Lung (tissue), 12 donors: ENCODE measurements around the gene TWIST2. TPM values are rescaled to one million over a fixed set of nuclear protein-coding genes. Genes with fewer than 3 reads are reported as not detected.

Experiments
- ATAC-seq: fragments of 200-7000 bp; cut with Tn5 transposase; one replicate; pipeline ENCODE4 v1.9.1; 2020; ENCODE audit warnings: moderate number of reproducible peaks; ENCODE audit not compliant: insufficient read depth, low FRiP score
- DNase-seq, 3 donors: peaks; one replicate each; pipeline ENCODE4 v3.0.0-alpha.2; 2013 to 2017
- H3K27ac ChIP-seq, 2 donors: one replicate each; pipeline ENCODE4 v1.5.1; 2013; ENCODE audit warnings: mild to moderate bottlenecking in 2 of 2, moderate library complexity in 2 of 2, control low read depth in 1 of 2, inconsistent platforms in 1 of 2, low read depth in 1 of 2, low read length in 1 of 2
- H3K27me3 ChIP-seq, 3 donors: one replicate each; pipeline ENCODE4 v1.5.1; 2013; ENCODE audit warnings: low read length in 2 of 3; ENCODE audit not compliant: control insufficient read depth in 3 of 3, insufficient read depth in 3 of 3
- H3K36me3 ChIP-seq, 4 donors: one replicate each; pipeline ENCODE4 v1.5.1; 2013; ENCODE audit warnings: low read length in 4 of 4, mild to moderate bottlenecking in 1 of 4, moderate library complexity in 1 of 4; ENCODE audit not compliant: control insufficient read depth in 4 of 4, insufficient read depth in 4 of 4
- H3K4me1 ChIP-seq, 5 donors: one replicate each; pipeline ENCODE4 v1.5.1; 2013; ENCODE audit warnings: low read length in 5 of 5, mild to moderate bottlenecking in 2 of 5, moderate library complexity in 1 of 5; ENCODE audit not compliant: control insufficient read depth in 5 of 5, insufficient read depth in 5 of 5
- H3K4me3 ChIP-seq: one replicate; pipeline ENCODE4 v1.5.1; 2013; ENCODE audit warnings: mild to moderate bottlenecking, control low read depth, moderate library complexity
- H3K9ac ChIP-seq, 2 donors: one replicate each; pipeline ENCODE4 v1.5.1; 2013; ENCODE audit warnings: low read length in 2 of 2, control low read depth in 1 of 2; ENCODE audit not compliant: insufficient read depth in 1 of 2
- H3K9me3 ChIP-seq, 4 donors: one replicate each; pipeline ENCODE4 v1.5.1; 2013; ENCODE audit warnings: low read length in 3 of 4, mild to moderate bottlenecking in 1 of 4, moderate library complexity in 1 of 4; ENCODE audit not compliant: control insufficient read depth in 4 of 4, insufficient read depth in 3 of 4
- WGBS, 2 donors: extraction: QIAGEN DNeasy Blood & Tissue Kit; methylation state at CpG; one replicate each; pipeline ENCODE4 v1.1.7; 2013; 5-methylcytosine and 5-hydroxymethylcytosine counted together
- polyA plus RNA-seq, 2 donors: library from polyadenylated mRNA; stranded (reverse); fragments of 200-250 nt; gene quantifications; one replicate each; pipeline ENCODE4 v1.2.1, GENCODE V29; 2013
- total RNA-seq, 2 donors: library from RNA; depleted of rRNA in 1 of 2; stranded (reverse); fragments of >200 nt in 1 of 2; gene quantifications; one replicate each; pipeline ENCODE4 v1.2.1, GENCODE V29; 2014 to 2021
- TF ChIP-seq, protein P1 (sequence below): IDR thresholded peaks from 2 replicates; pipeline ENCODE4 v1.5.1; 2012; ENCODE audit warnings: mild to moderate bottlenecking; ENCODE audit errors: control extremely low read depth, extremely low read depth
- donor health status: control.
- donor health status: control.
- donor health status: Bipolar disorder and iron deficiency.
- donor health status: healthy.
- donor health status: DM: yes; HTN: yes; CAD: no.

Gene TWIST2
- total and polyA plus RNA-seq, 4 donors: 10.1 to 14.8 (median 11.7) TPM

DNA sequence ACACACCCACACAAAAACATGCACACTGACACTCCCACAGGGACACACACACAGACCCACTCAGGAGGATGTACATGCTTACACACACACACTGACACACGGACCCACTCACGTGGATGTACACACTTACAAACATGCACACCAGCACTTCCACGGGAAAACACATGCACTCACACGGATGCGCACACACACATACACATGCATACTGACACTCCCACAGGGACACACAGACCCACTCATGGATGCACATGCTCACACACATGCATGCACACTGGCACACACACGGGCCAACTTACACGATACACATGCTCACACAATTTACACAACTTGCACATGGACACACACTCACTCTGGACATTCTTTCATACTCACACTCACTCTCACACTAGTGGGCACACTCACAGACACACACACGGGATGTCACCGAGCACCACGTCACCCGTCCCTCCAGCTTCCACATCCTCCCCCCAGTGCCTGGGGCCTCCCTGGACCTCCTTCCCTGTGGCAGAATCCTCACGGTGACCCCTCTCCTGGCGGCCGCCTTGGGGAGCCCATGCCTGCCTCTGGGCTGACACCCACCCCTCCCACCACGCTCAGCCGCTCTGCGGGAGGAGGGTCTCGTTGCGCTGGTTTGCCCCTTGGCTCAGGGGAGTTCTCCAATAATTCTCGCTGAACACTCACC is 58.5 kb downstream of the TWIST2 start:
- WGBS, 2 donors: 84 to 89% methylated on average over 20 of the region's 20 CpGs
- DNase-seq (no peak), ATAC-seq (no peak)

DNA sequence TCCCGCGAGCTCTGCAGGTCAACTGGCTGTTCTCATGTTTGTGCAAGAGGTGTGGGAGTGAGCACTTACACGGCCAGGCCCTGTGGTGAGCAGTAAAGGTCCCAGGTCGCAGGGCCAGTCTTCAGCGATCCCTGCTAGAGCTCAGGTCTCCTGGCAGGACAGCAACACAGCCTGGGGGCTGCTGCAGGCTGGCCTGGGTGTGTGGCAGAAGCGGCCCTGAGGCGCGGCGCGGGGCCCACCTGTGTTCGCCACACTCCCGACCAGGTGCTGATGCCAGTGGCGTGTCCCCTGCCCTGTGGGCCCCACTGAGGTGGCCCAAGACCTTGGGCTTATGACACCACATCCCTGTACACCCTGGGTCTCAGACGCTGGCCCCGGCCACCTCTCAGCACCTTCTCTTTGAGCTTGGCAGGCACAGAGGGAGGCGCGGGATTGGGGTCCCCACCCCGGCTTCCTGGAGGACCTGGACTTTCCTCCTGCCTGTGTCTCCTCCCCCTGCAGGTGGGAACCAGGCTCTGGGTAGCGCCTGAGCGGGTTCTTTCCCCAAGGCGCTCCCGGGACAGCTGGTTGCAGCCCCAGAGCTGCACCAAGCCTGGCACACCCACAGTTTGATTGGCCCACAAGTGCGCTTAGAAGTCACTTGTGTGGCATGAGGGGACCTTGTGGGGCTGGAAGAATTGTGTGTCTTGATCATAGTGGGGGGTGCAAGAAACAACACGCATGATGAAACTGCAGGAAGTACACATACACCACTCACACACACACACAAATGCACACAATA is 59.2 kb downstream of the TWIST2 start:
- no peak overlapping the region for H3K27ac ChIP-seq
- ATAC-seq (no peak), DNase-seq (no peak)
- H3K4me3 ChIP-seq: no peak overlapping the region
- H3K4me1 ChIP-seq: peaks cover 0 to 19% (median 4%) of the 10 kb centered on the region in 5 donors
- WGBS, 2 donors: 81 to 88% methylated on average over 24 of the region's 24 CpGs
- H3K9ac ChIP-seq: no peak overlapping the region
- TF ChIP-seq, protein P1, sequence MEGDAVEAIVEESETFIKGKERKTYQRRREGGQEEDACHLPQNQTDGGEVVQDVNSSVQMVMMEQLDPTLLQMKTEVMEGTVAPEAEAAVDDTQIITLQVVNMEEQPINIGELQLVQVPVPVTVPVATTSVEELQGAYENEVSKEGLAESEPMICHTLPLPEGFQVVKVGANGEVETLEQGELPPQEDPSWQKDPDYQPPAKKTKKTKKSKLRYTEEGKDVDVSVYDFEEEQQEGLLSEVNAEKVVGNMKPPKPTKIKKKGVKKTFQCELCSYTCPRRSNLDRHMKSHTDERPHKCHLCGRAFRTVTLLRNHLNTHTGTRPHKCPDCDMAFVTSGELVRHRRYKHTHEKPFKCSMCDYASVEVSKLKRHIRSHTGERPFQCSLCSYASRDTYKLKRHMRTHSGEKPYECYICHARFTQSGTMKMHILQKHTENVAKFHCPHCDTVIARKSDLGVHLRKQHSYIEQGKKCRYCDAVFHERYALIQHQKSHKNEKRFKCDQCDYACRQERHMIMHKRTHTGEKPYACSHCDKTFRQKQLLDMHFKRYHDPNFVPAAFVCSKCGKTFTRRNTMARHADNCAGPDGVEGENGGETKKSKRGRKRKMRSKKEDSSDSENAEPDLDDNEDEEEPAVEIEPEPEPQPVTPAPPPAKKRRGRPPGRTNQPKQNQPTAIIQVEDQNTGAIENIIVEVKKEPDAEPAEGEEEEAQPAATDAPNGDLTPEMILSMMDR: no peak
- H3K27me3 ChIP-seq: no peaks in the 10 kb centered on the region
- peaks cover 0 to 5% (median 0%) of the 10 kb centered on the region in 4 donors for H3K36me3 ChIP-seq
- H3K9me3 ChIP-seq: peaks cover 0 to 6% (median 0%) of the 10 kb centered on the region in 4 donors

More for the DNA sequence above, 58.5 kb downstream of the TWIST2 start:
- Histone ChIP-seq H3K9ac (no peak overlapping the region), H3K9me3 (peaks cover 0 to 4% (median 0%) of the 10 kb centered on the region in 4 donors), H3K4me1 (peaks cover 0 to 25% (median 4%) of the 10 kb centered on the region in 5 donors), H3K36me3 (peaks cover 0 to 2% (median 0%) of the 10 kb centered on the region in 4 donors), H3K4me3 (no peak overlapping the region), H3K27me3 (no peaks in the 10 kb centered on the region), H3K27ac (no peak overlapping the region)
- TF ChIP-seq, protein P1: no peak

DNA sequence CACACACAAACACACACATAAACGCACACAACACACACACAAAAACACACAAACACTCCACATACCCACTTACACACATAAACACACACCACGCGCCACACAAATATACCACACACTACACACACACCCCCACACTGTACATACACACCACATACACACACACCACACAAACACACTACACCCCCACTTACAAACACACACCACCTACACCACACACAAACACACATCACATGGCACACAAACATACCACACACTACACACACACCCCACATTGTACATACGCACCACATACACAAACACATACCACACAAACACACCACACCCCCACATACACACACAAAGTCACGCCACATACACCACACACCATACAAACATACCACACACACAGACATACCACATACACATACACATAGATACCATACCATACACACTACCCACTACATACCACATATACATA is 59.9 kb downstream of the TWIST2 start:
- no peak overlapping the region for H3K9ac ChIP-seq
- peaks cover 0 to 19% (median 4%) of the 10 kb centered on the region in 5 donors for H3K4me1 ChIP-seq
- peaks cover 0 to 5% (median 0%) of the 10 kb centered on the region in 4 donors for H3K36me3 ChIP-seq
- TF ChIP-seq, protein P1: no peak
- peaks cover 0 to 6% (median 0%) of the 10 kb centered on the region in 4 donors for H3K9me3 ChIP-seq
- no peaks in the 10 kb centered on the region for H3K27me3 ChIP-seq
- DNase-seq (no peak), ATAC-seq (no peak)
- no peak overlapping the region for H3K27ac ChIP-seq
- WGBS, 2 donors: 95 to 96% methylated on average over 5 of the region's 5 CpGs
- H3K4me3 ChIP-seq: no peak overlapping the region
